CD4-positive, alpha-beta T cell treated with Interleukin-6 at 100 ng/mL for 8 hours (primary cell): ENCODE data around the gene EEF1G.
"Not testable (repeated sequence)": the region's sequence is repeated elsewhere in the genome, so short reads cannot be mapped to it uniquely, and the experiment has no call there.

ENCODE experiments used
- DNase-seq: peaks from one replicate; pipeline ENCODE4 v3.0.0-alpha.2; 2020; ENCODE audit warnings: mixed read lengths, low spot score

EEF1G gene, protein sequence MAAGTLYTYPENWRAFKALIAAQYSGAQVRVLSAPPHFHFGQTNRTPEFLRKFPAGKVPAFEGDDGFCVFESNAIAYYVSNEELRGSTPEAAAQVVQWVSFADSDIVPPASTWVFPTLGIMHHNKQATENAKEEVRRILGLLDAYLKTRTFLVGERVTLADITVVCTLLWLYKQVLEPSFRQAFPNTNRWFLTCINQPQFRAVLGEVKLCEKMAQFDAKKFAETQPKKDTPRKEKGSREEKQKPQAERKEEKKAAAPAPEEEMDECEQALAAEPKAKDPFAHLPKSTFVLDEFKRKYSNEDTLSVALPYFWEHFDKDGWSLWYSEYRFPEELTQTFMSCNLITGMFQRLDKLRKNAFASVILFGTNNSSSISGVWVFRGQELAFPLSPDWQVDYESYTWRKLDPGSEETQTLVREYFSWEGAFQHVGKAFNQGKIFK

DNA sequence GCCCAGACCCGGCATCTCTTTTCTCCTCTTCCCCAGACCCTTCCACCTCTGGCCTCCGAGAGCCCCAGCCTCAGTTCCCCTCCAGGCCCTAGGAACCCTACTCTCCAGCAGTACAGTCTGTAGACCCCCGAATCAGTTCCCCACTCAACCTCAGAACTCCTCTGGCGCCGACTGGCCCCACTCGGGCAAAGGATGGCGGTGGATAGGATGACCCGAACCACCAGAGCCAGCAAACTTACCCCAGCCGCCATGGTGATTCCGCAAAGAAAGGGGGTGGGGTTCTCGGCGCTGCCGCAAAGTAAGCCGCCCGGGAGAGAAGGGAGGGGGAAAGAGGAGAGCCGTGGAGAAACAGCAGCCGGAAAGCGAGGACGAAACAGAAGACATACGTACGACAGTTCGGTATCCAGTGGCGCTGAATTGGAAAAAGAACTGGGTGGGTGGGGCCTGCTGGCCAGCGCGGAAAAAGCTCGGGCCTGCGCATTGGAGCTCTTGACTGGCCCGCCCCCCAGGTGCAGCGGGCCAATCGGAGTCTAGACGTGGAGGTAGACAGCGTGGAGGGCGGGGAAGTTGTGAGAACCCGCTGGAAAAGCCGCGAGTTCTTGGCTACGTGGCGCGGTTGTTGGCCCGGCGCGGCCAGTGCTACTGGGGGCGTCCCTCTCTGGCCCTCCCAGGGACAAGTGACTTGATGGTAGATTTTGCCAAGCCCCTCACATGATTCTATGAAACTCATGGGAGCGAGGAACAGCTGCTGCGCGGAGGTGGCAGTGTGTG, at the start of gene EEF1G:
EEF1G (minus strand) TSS at position 300 of the 771 bp plus-strand sequence; CDS start at position 251, 49 bp downstream.
- DNase-seq: peak; percentile 99

DNA sequence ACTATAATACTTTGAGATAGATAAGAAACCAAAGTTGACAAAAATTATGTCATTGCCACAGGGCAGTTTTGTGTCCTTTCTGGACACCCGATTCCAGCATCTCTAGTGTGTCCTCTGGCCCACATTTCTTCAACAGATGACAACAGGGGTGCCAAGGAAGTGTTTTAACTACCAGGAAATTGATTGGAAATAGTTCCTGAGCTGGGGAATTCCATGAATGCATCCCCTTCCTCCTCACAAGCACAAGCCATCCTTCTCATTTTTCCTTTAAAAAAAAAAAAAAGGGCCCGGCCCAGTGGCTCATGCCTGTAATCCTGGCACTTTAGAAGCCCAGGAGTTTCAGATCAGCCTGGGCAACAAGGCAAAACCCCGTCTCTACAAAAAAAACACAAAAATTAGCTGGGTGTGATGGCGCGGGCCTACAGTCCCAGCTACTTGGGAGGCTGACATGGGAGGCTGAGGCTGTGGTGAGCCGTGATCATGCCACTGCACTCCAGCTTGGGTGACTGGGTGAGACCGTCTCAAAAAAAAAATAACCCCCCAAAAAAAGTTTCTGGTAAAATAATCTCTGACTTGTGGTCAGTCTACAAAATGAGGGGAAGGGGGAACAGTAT, 48.9 kb upstream of the EEF1G start:
- no peak for DNase-seq

DNA sequence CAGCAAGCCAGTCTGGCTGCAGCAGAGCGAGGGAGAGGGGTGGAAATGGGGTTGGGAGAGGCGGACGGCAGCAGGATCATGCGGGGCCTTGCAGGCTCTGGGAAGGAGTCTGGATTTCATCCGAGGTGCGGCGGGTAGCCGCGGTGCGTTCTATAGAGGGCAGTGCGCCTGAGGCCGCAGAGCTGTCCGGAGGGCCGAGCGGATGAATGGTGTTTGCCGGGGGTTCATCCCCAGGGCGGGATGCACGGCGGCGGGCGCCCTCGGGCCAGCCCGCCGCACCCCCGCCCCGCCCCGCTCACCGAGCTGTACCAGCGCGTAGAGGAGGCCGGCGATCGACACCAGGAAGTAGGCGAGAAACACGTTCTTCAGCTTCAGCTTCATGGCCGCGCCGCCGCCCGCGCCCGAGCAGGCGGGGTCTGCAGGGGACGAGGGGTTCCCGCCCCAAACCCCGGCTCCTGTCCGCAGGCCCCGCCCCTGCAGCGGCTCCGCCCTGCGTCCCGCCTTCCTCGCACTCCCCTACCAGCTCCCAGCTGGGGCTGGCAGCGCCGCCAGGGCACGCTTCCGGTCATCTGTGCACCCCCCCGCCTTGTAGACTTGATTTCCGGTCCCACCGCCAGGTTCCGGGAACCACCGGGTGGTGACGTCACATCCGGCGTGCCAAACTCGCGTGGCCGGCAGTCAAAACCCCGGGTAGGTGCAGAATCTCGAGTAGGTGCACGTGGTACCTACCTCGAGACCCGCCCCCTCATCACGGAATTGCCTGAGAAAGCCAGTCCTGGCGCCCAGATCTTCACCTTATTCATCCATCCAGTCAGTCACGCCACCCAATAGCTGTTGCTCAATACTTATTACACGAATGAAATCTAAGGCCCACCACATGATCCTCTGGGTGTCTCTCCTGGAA, 48.1 kb upstream of the EEF1G start, which contains the start of gene B3GAT3:
B3GAT3 (minus strand) TSS at position 420 of the 904 bp plus-strand sequence; CDS start at position 381, 39 bp downstream.
- DNase-seq: peak; percentile 96

DNA sequence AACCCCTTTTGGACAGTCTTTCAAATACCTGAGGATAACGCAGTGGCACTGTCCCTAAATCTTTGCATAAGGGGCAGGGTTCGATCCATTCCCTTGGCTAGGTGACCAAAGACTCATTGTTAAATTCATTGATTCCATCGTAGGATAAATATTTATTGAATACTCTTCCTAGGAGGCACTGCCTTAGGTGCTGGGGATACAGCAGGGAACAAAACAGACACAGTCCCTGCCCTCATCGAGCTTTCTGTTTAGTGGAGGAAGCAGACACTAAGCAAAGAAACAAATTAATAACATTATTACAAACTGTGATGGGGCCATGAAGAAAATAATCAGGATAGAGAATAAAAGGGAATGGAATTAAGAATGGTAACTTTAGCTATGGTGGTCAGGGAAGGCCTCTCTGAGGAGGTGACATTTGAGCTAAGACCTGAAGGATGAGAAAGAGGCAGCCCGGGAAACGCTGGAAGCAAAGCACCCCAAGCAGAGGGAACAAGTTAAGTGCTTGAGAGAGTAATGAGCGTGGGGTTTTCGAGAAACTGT, 47.4 kb upstream of the EEF1G start:
- no peak for DNase-seq

- not testable (repeated sequence) for DNase-seq
These were observed 43.3 kb upstream of the EEF1G start for GRCh38 chr11:62616957-62617356.

- no peak for DNase-seq
These were observed 41.8 kb upstream of the EEF1G start for GRCh38 chr11:62615521-62615920.

GRCh38 chr11:62614275-62614674, 40.6 kb upstream of the EEF1G start:
- no peak for DNase-seq

DNA sequence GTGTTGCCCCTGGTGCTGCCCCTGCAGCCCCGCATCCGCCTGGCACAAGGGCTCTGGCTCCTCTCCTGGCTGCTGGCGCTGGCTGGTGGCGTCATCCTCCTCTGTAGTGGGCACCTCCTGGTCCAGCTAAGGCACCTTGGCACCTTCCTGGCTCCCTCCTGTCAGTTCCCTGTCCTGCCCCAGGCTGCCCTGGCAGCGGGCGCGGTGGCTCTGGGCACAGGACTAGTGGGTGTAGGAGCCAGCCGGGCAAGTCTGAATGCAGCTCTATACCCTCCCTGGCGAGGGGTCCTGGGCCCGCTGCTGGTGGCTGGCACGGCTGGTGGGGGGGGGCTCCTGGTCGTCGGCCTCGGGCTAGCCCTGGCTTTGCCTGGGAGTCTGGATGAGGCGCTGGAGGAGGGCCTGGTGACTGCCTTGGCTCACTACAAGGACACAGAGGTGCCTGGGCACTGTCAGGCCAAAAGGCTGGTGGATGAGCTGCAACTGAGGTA, 39.6 kb upstream of the EEF1G start:
- DNase-seq: no peak

DNA sequence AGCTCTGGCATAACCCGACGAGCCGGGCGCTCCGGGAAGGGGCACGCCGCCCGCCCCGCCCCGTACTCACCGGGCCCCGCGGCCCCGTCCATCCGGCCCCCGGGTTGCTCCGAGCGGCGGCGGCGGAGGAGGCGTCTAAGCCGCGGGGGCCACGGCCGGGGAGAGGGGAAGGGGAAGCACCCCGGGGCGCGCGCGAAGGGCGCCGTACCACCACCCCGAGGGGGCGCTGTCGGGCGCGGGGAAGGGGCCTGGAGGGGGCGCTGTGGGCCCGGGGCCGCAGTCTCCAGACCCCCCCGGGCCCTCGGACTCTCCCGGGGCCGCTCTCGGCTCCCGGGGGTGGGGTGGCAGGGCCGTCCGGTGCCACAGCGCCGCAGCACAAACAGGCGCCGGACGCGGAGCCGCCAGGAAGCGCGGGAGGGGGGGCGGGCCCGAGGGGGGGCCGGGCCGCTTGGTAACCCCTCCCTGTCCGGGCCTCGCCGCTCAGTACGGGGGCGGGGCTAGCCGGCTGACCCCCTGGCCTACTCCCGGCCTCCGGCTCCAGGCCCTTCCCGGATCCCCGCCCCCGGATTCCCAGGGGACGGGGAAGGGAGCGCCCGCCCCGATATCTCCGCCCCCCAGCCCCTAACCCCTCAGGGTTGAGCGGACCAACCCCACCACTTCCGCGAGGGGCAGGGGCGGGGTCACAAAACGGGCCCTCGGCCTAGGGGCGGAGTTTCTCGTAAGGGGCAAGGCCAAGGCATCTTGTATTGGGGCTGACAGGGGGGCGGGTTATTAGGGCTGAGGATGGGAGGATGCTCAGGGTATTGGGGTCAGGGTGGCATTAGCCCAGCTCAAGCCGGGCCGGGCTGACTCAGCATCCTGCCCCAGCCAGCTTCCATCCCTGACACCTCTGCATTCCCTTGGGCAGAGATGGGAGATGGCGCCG, 38.9 kb upstream of the EEF1G start, which contains the start of the genes EML3 and ROM1:
EML3 (minus strand) TSS at position 410 of the 925 bp plus-strand sequence; CDS start at position 92, 318 bp downstream.
ROM1 (plus strand) TSS at position 892 of the 925 bp plus-strand sequence; CDS start at position 917, 25 bp downstream.
- peak; percentile 91 for DNase-seq

DNA sequence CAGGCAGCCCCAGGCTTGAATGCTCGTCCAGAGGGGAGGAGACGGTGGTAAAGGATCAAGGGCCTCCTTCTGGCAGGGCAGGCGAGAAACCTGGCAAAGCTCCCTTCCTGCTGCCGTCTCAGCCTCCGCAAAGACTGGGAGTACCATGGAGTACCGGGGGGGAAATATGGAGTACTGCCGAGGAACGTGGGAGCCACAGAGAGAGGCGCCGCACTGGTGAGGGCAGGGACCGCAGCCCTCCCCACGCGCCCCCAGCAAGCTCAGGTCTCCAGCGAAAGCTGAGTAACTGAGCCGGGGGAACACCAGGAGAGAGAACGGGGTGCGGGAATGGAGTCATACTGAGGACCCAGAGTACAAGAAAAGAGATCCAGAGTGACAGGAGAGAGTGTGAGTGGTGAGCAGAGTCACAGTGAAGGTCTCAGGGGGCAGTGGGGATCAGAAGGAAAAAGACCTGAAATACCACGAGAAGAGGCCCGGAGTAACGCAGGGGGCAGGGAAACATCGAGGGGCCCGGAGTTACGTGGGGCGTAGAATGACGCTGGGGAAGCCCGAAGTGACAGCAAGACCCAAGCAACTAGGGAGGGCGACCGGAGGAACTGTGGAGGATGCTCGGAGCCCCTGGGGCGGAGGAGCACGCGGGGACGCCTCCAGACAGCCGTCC, 38.1 kb upstream of the EEF1G start:
- no peak for DNase-seq

GRCh38 chr11:62610814-62611704, 37.4 kb upstream of the EEF1G start:
- no peak for DNase-seq

- no peak for DNase-seq
These were observed 36.7 kb upstream of the EEF1G start for GRCh38 chr11:62610403-62610802.

DNA sequence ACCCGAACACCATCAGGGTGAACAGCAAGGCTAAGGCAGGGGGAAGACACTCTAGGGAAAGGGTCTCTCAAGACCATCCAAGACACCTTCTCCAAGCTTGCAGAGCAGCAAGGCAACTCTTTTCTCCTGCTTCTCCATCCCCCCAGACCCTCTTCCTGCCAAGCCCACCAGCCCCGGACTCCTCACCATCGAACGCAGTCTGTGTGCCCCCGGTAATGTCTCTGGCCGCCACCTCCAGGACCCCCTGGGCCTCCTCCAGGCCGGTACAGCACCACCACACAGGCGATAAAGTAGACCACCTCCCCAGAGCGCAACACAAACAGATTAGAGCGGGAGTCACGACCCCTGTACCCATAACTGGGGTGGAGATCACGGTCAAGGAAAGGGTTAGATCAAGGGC, 35.1 kb upstream of the EEF1G start:
- DNase-seq: no peak

GRCh38 chr11:62607714-62608113, 34.0 kb upstream of the EEF1G start:
- no peak for DNase-seq

- DNase-seq: no peak
These were observed 32.2 kb upstream of the EEF1G start for GRCh38 chr11:62605902-62606301.

DNA sequence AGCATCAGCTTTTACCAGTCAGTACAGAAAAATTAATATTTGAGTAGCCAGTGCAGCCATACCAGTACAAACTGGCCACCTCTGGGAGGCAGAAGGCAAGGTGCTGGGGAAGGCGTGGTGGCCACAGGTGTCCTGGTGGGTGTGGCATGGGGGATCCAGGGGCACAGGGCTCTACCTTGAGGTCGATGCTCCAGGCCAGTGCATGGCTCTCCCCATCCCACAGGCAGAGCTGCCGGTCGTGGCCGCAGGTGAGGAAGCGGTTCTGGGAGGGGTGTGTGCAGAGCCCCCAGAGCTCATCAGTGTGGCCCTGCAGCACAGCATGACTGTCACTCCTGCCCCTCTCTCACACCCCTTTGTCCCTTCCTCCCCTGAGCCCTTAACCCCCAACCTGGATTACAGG, 31.8 kb upstream of the EEF1G start:
- no peak for DNase-seq

GRCh38 chr11:62604460-62605120, 30.9 kb upstream of the EEF1G start:
- DNase-seq: no peak
